ENCODE data around the gene KIF13A.

GRCh38 chr6:17771609-17772008 is 215.8 kb downstream of the KIF13A start:
- TF ChIP-seq CTCF (IDR thresholded peaks at IDR 0.05; ENCODE audit: insufficient read depth, low read length) (no peak), POLR2AphosphoS5 (IDR thresholded peaks at IDR 0.05; ENCODE audit: low read depth) (no peak), GABPA (IDR thresholded peaks at IDR 0.05; ENCODE audit: low read depth) (no peak)
- TF ChIP-seq, protein P1, sequence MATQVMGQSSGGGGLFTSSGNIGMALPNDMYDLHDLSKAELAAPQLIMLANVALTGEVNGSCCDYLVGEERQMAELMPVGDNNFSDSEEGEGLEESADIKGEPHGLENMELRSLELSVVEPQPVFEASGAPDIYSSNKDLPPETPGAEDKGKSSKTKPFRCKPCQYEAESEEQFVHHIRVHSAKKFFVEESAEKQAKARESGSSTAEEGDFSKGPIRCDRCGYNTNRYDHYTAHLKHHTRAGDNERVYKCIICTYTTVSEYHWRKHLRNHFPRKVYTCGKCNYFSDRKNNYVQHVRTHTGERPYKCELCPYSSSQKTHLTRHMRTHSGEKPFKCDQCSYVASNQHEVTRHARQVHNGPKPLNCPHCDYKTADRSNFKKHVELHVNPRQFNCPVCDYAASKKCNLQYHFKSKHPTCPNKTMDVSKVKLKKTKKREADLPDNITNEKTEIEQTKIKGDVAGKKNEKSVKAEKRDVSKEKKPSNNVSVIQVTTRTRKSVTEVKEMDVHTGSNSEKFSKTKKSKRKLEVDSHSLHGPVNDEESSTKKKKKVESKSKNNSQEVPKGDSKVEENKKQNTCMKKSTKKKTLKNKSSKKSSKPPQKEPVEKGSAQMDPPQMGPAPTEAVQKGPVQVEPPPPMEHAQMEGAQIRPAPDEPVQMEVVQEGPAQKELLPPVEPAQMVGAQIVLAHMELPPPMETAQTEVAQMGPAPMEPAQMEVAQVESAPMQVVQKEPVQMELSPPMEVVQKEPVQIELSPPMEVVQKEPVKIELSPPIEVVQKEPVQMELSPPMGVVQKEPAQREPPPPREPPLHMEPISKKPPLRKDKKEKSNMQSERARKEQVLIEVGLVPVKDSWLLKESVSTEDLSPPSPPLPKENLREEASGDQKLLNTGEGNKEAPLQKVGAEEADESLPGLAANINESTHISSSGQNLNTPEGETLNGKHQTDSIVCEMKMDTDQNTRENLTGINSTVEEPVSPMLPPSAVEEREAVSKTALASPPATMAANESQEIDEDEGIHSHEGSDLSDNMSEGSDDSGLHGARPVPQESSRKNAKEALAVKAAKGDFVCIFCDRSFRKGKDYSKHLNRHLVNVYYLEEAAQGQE (IDR thresholded peaks at IDR 0.05; ENCODE audit: insufficient replicate concordance, low read depth): no peak

All from HL-60 (cell line).